SK-N-SH (cell line): ENCODE data around the gene HDAC4. TPM values are rescaled to one million over a fixed set of nuclear protein-coding genes. Genes with fewer than 3 reads are reported as not detected.

Source experiments
- CTCF ChIA-PET: fragments of 300-600, 350-600 bp; formaldehyde crosslinking; extraction: SDS; loops from one replicate; lab custom pipeline; 2021; lab: Yijun Ruan, JAX
- POLR2A ChIA-PET: fragments of 350-600 bp; sonication (Branson Sonifier 250); formaldehyde crosslinking; extraction: SDS; loops from one replicate; lab custom pipeline; 2020; ENCODE audit warnings: antibody characterized with exemption, inconsistent platforms; lab: Yijun Ruan, JAX
- DNase-seq: peaks from one replicate; pipeline ENCODE4 v3.0.0; 2012
- H2AFZ ChIP-seq: fragments of 200-600 bp; sonication (generic); 2 replicates; pipeline ENCODE4 v1.8.1; 2016; ENCODE audit warnings: antibody characterized with exemption, mild to moderate bottlenecking, low read depth
- H3F3A ChIP-seq: fragments of 200-600 bp; sonication (generic); replicated peaks from 2 replicates; pipeline ENCODE3; 2016; ENCODE audit warnings: antibody characterized with exemption, mild to moderate bottlenecking; ENCODE audit not compliant: insufficient read depth
- H3K27ac ChIP-seq, 2 experiments: fragments of 200-500 bp in 1 of 2; fragments of 200-600 bp in 1 of 2; sonication (Bioruptor generic) in 1 of 2; sonication (generic), shearing (Covaris generic) in 1 of 2; 2 replicates each; pipeline versions ENCODE4 v1.5.1 to v1.6.1; 2014 to 2016; ENCODE audit warnings: low read depth in 2 of 2, inconsistent platforms in 1 of 2, low read length in 1 of 2, mild to moderate bottlenecking in 1 of 2, mixed read lengths in 1 of 2
- H3K27me3 ChIP-seq: fragments of 200-600 bp; sonication (generic), shearing (Covaris generic); 2 replicates; pipeline ENCODE4 v1.6.1; 2016; ENCODE audit warnings: mixed run types; ENCODE audit not compliant: insufficient read depth
- H3K36me3 ChIP-seq, 2 experiments: fragments of 200-500 bp in 1 of 2; fragments of 200-600 bp in 1 of 2; sonication (Bioruptor generic) in 1 of 2; sonication (generic) in 1 of 2; replicated peaks in 1 of 2; 2 replicates each; pipeline versions ENCODE3 to v1.5.1; 2014 to 2016; ENCODE audit warnings: low read length in 1 of 2, mild to moderate bottlenecking in 1 of 2; ENCODE audit not compliant: insufficient read depth in 2 of 2, control insufficient read depth in 1 of 2
- H3K4me1 ChIP-seq, 2 experiments: fragments of 200-500 bp in 1 of 2; fragments of 200-600 bp in 1 of 2; sonication (Bioruptor generic) in 1 of 2; sonication (generic), shearing (Covaris generic) in 1 of 2; 2 replicates each; pipeline versions ENCODE4 v1.5.1 to v1.6.1; 2014 to 2016; ENCODE audit warnings: low read depth in 1 of 2, low read length in 1 of 2, mixed run types in 1 of 2; ENCODE audit not compliant: insufficient read depth in 2 of 2, control insufficient read depth in 1 of 2
- H3K4me2 ChIP-seq: fragments of 200-600 bp; sonication (generic), shearing (Covaris generic); 2 replicates; pipeline ENCODE4 v1.6.1; 2017; ENCODE audit warnings: mixed run types
- H3K4me3 ChIP-seq, 2 experiments: fragments of 200-500 bp in 1 of 2; fragments of 200-600 bp in 1 of 2; sonication (Bioruptor generic) in 1 of 2; sonication (generic), shearing (Covaris generic) in 1 of 2; 2 replicates each; pipeline versions ENCODE4 v1.5.1 to v1.8.1; 2014 to 2016; ENCODE audit warnings: low read depth in 2 of 2, inconsistent platforms in 1 of 2, low read length in 1 of 2, mild to moderate bottlenecking in 1 of 2, mixed read lengths in 1 of 2, moderate library complexity in 1 of 2
- H3K79me2 ChIP-seq: fragments of 200-600 bp; sonication (generic); 2 replicates; pipeline ENCODE4 v1.8.1; 2017; ENCODE audit warnings: mild to moderate bottlenecking; ENCODE audit not compliant: insufficient read depth
- H3K9ac ChIP-seq: fragments of 200-600 bp; sonication (generic); 2 replicates; pipeline ENCODE4 v1.6.1; 2017; ENCODE audit warnings: mixed run types
- H3K9me2 ChIP-seq: fragments of 200-600 bp; sonication (generic); 2 replicates; pipeline ENCODE4 v1.6.1; 2017; ENCODE audit warnings: mixed run types
- H3K9me3 ChIP-seq: fragments of 200-600 bp; sonication (generic); 2 replicates; pipeline ENCODE4 v1.6.1; 2017; ENCODE audit warnings: mixed run types, mild to moderate bottlenecking, moderate library complexity
- H4K20me1 ChIP-seq: fragments of 200-600 bp; sonication (generic); 2 replicates; pipeline ENCODE4 v1.6.1; 2017; ENCODE audit warnings: mild to moderate bottlenecking, mixed run types; ENCODE audit not compliant: insufficient read depth
- CHD2 ChIP-seq: fragments of 150-350 bp; IDR thresholded peaks from 2 replicates; pipeline ENCODE4 v1.6.1; 2018; ENCODE audit warnings: low read length; ENCODE audit not compliant: partially characterized antibody
- EZH2phosphoT487 ChIP-seq: fragments of 200-600 bp; sonication (generic); IDR thresholded peaks from 2 replicates; pipeline ENCODE4 v1.6.1; 2017; ENCODE audit warnings: low read depth, mixed run types, mild to moderate bottlenecking, antibody characterized with exemption, moderate library complexity, borderline replicate concordance
- FOSL2 ChIP-seq: IDR thresholded peaks from 2 replicates; pipeline ENCODE4 v1.4.0; 2012; ENCODE audit warnings: low read depth, mild to moderate bottlenecking, moderate library complexity, borderline replicate concordance
- GATA2 ChIP-seq: sonication (generic); formaldehyde crosslinking; IDR thresholded peaks from 2 replicates; pipeline ENCODE4 v1.5.0; 2020; ENCODE audit warnings: mild to moderate bottlenecking, missing genetic modification reagents
- MXI1 ChIP-seq: IDR thresholded peaks from 2 replicates; pipeline ENCODE4 v1.6.1; 2012; ENCODE audit warnings: mild to moderate bottlenecking, low read depth, low read length, improper control_type of control experiment
- NFIC ChIP-seq: IDR thresholded peaks from 2 replicates; pipeline ENCODE4 v1.4.0; 2012; ENCODE audit warnings: borderline replicate concordance
- NRF1 ChIP-seq: IDR thresholded peaks from 2 replicates; pipeline ENCODE4 v1.6.1; 2012; ENCODE audit warnings: low read depth, mild to moderate bottlenecking, low read length
- POLR2AphosphoS5 ChIP-seq: IDR thresholded peaks from 2 replicates; pipeline ENCODE4 v1.6.1; 2012; ENCODE audit warnings: low read depth, low read length
- TCF12 ChIP-seq: IDR thresholded peaks from 2 replicates; pipeline ENCODE4 v1.4.0; 2012
- TEAD4 ChIP-seq: IDR thresholded peaks from 2 replicates; pipeline ENCODE4 v1.4.0; 2012; ENCODE audit warnings: mild to moderate bottlenecking, borderline replicate concordance; ENCODE audit not compliant: insufficient read depth
- USF1 ChIP-seq: IDR thresholded peaks from 2 replicates; pipeline ENCODE4 v1.4.0; 2012; ENCODE audit warnings: low read depth, borderline replicate concordance
- WGBS: methylation state at CpG from one replicate; pipeline ENCODE4 v1.1.6; 2017; ENCODE audit warnings: low lambda C conversion rate; 5-methylcytosine and 5-hydroxymethylcytosine counted together
- polyA plus RNA-seq, 3 experiments: library from polyadenylated mRNA; depleted of rRNA; stranded (reverse); fragments of >200 nt; gene quantifications; 2 replicates each; pipeline ENCODE4 v1.2.3, GENCODE V29; 2012
- TF ChIP-seq, protein P1 (sequence below): fragments of 150-350 bp; IDR thresholded peaks from 2 replicates; pipeline ENCODE4 v1.6.1; 2016; ENCODE audit warnings: mild to moderate bottlenecking, low read depth, low read length
- TF ChIP-seq, protein P2 (sequence below): IDR thresholded peaks from 2 replicates; pipeline ENCODE4 v1.4.0; 2012; ENCODE audit warnings: low read depth
- TF ChIP-seq, protein P3 (sequence below): fragments of 150-350 bp; IDR thresholded peaks from 2 replicates; pipeline ENCODE4 v1.6.1; 2017; ENCODE audit warnings: antibody characterized with exemption, low read length, low read depth, borderline replicate concordance

The HDAC4 gene
- polyA plus RNA-seq, 1 of the 3 experiments (the other 2 are of a cell fraction) = 5.5 TPM

GRCh38 chr2:239321596-239322415 is 79.0 kb downstream of the HDAC4 start (continued):
- TF ChIP-seq, protein P1, sequence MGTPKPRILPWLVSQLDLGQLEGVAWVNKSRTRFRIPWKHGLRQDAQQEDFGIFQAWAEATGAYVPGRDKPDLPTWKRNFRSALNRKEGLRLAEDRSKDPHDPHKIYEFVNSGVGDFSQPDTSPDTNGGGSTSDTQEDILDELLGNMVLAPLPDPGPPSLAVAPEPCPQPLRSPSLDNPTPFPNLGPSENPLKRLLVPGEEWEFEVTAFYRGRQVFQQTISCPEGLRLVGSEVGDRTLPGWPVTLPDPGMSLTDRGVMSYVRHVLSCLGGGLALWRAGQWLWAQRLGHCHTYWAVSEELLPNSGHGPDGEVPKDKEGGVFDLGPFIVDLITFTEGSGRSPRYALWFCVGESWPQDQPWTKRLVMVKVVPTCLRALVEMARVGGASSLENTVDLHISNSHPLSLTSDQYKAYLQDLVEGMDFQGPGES = no peak
- TF ChIP-seq CHD2 (no peak), GATA2 (CRISPR knock-in tag) (no peak)
- TF ChIP-seq, protein P2, sequence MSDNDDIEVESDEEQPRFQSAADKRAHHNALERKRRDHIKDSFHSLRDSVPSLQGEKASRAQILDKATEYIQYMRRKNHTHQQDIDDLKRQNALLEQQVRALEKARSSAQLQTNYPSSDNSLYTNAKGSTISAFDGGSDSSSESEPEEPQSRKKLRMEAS = no peak

GRCh38 chr2:239318790-239319661 is 81.8 kb downstream of the HDAC4 start:
- no peak for TF ChIP-seq TCF12
- TF ChIP-seq POLR2AphosphoS5 = no peak
- TF ChIP-seq, protein P3, sequence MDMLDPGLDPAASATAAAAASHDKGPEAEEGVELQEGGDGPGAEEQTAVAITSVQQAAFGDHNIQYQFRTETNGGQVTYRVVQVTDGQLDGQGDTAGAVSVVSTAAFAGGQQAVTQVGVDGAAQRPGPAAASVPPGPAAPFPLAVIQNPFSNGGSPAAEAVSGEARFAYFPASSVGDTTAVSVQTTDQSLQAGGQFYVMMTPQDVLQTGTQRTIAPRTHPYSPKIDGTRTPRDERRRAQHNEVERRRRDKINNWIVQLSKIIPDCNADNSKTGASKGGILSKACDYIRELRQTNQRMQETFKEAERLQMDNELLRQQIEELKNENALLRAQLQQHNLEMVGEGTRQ = no peak
- no peak for TF ChIP-seq CHD2
- TF ChIP-seq FOSL2 = no peak
- TF ChIP-seq EZH2phosphoT487 = no peak
- no peak for TF ChIP-seq MXI1
- TF ChIP-seq NRF1 = no peak
- TF ChIP-seq TEAD4 = no peak
- TF ChIP-seq, protein P2 = no peak
- no peak for TF ChIP-seq NFIC
- TF ChIP-seq USF1 = no peak
- no peak overlapping the region for H2AFZ ChIP-seq
- no peak for DNase-seq
- peaks cover 0 to 16% of the 10 kb centered on the region in 2 experiments; a peak in 1 of 4 replicates for H3K4me1 ChIP-seq
- WGBS = 80% methylated on average over 19 of the region's 20 CpGs
- no peaks in the 10 kb centered on the region for H3K9me2 ChIP-seq
- H3K27me3 ChIP-seq = no peaks in the 10 kb centered on the region
- peaks cover 6% of the 10 kb centered on the region; the same call in 1 of the 2 replicates for H3K79me2 ChIP-seq
- H3F3A ChIP-seq = no peaks in the 10 kb centered on the region
- H3K4me3 ChIP-seq = no peak overlapping the region
- H3K27ac ChIP-seq = peak overlapping the region in 1 of 2 experiments; percentile 53; a peak in 1 of 4 replicates
- H3K9me3 ChIP-seq = no peaks in the 10 kb centered on the region
- H3K9ac ChIP-seq = no peak overlapping the region
- POLR2A ChIA-PET = no interaction called here
- no peaks in the 10 kb centered on the region for H4K20me1 ChIP-seq
- no peak overlapping the region for H3K4me2 ChIP-seq
- CTCF ChIA-PET = interaction anchor here (0.7 to 0.8 kb wide), 3 partner anchors 10 to 176 kb away, joined by 3 to 4 read pairs (median 4); no protein-coding TSS in a partner anchor
- peaks cover 0 to 2% of the 10 kb centered on the region in 2 experiments for H3K36me3 ChIP-seq
